GM03348 (cell line): ENCODE measurements around the gene CPVL.

Experiments
- DNase-seq: peaks from one replicate; pipeline ENCODE4 v3.0.0; 2012; ENCODE audit warnings: low spot score

CPVL gene

GRCh38 chr7:29000717-29001076, 145.6 kb downstream of the CPVL start:
- no peak for DNase-seq

- no peak for DNase-seq
Measured at GRCh38 chr7:28999895-29000716, 146.2 kb downstream of the CPVL start.

- no peak for DNase-seq
Measured at GRCh38 chr7:28999427-28999826, 146.9 kb downstream of the CPVL start.

- no peak for DNase-seq
Measured at GRCh38 chr7:28998105-28998504, 148.2 kb downstream of the CPVL start.

GRCh38 chr7:28996836-28997235, 149.5 kb downstream of the CPVL start:
- no peak for DNase-seq

- DNase-seq = no peak
Measured at GRCh38 chr7:28993371-28993770, 153.0 kb downstream of the CPVL start.

GRCh38 chr7:28992798-28993197, 153.5 kb downstream of the CPVL start:
- no peak for DNase-seq

- DNase-seq = peak; percentile 51
Measured at GRCh38 chr7:28990200-28990960, 156.0 kb downstream of the CPVL start.

- no peak for DNase-seq
Measured at GRCh38 chr7:28989211-28989980, 156.9 kb downstream of the CPVL start.

GRCh38 chr7:28988810-28989209, 157.5 kb downstream of the CPVL start:
- peak; percentile 64 for DNase-seq

- no peak for DNase-seq
Measured at GRCh38 chr7:28988091-28988490, 158.2 kb downstream of the CPVL start.

GRCh38 chr7:28986765-28987110, 159.6 kb downstream of the CPVL start:
- DNase-seq = peak; percentile 59

GRCh38 chr7:28986028-28986764, 160.1 kb downstream of the CPVL start:
- DNase-seq = no peak

GRCh38 chr7:28984631-28985030, 161.7 kb downstream of the CPVL start:
- DNase-seq = peak; percentile 86

- no peak for DNase-seq
Measured at GRCh38 chr7:28984217-28984616, 162.1 kb downstream of the CPVL start.

- no peak for DNase-seq
Measured at GRCh38 chr7:28983396-28984190, 162.7 kb downstream of the CPVL start.

GRCh38 chr7:28981161-28981465, 165.2 kb downstream of the CPVL start:
- DNase-seq = no peak

GRCh38 chr7:28980451-28981160, 165.7 kb downstream of the CPVL start:
- DNase-seq = no peak

GRCh38 chr7:28979776-28980175, 166.6 kb downstream of the CPVL start:
- no peak for DNase-seq

- no peak for DNase-seq
Measured at GRCh38 chr7:28977881-28978280, 168.5 kb downstream of the CPVL start.

- DNase-seq = no peak
Measured at GRCh38 chr7:28976022-28976421, 170.3 kb downstream of the CPVL start.
